T-helper 17 cell (primary cell): ENCODE measurements around the gene WWOX. TPM values are rescaled to one million over a fixed set of nuclear protein-coding genes. Genes with fewer than 3 reads are reported as not detected.
A peak's percentile ranks its signal among the peaks of the same experiment; 100 is the strongest.

Experiments
- ATAC-seq: fragments of 150-1000 bp; cut with Tn5 transposase; 2 replicates; pipeline ENCODE4 v1.10.0; 2021; ENCODE audit warnings: mild to moderate bottlenecking, moderate library complexity
- DNase-seq, 3 donors: peaks; one replicate each; pipeline versions ENCODE4 v3.0.0 to v3.0.0-alpha.2; 2020 to 2021
- H3K9me3 ChIP-seq: one replicate; pipeline ENCODE4 v1.7.0; 2013; ENCODE audit warnings: low read length, mild to moderate bottlenecking; ENCODE audit not compliant: control insufficient read depth, poor library complexity, severe bottlenecking
- H3K27ac Mint-ChIP-seq: one replicate; pipeline ENCODE4 v1.8.0; 2022; ENCODE audit warnings: mild to moderate bottlenecking, moderate library complexity, mixed read lengths
- H3K27me3 Mint-ChIP-seq: one replicate; pipeline ENCODE4 v1.8.0; 2022; ENCODE audit warnings: mixed read lengths
- H3K36me3 Mint-ChIP-seq: one replicate; pipeline ENCODE4 v1.8.0; 2022; ENCODE audit warnings: low read depth, mixed read lengths
- H3K4me1 Mint-ChIP-seq: one replicate; pipeline ENCODE4 v1.8.0; 2022; ENCODE audit warnings: mild to moderate bottlenecking, mixed read lengths
- H3K4me3 Mint-ChIP-seq: one replicate; pipeline ENCODE4 v1.8.0; 2022; ENCODE audit warnings: mild to moderate bottlenecking, moderate library complexity, mixed read lengths
- total RNA-seq, 4 donors: library from RNA in 2 of 4; stranded (reverse) in 2 of 4; gene quantifications; one replicate each; pipeline ENCODE4 v1.2.3 and lab custom pipeline; 2022 to 2026

WWOX gene
- total RNA-seq, 2 donors from 2014 or later = 26.8 to 29.7 TPM

- Mint-ChIP-seq H3K4me3 (no peak overlapping the region), H3K27ac (no peak overlapping the region), H3K36me3 (peaks cover 4% of the 10 kb centered on the region), H3K27me3 (no peaks in the 10 kb centered on the region), H3K4me1 (peaks cover 7% of the 10 kb centered on the region)
- ATAC-seq (no peak), DNase-seq (no peak)
- H3K9me3 ChIP-seq = peaks cover 8% of the 10 kb centered on the region
These were observed 609.9 kb downstream of the WWOX start for GRCh38 chr16:78709137-78709884.

DNA sequence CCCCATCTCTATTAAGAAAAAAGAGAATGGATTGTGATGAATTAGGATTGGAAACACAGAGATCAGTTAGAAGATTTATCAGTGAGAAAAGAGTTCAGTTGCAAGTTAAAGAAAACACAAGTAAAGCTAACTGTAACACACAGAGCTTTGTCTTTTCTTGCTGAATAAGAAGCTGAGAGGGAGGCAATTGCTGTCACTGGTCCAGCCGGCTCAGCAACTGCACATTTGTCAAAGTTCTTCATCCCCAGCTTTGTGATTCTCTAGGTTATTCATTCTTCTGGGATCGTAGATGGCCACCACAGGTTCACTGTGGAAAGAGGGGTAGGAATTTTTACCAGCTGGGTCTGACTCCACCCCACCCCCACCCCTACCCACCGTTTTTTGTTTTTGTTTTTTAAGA, 615.7 kb downstream of the WWOX start:
- H3K4me3 Mint-ChIP-seq = no peak overlapping the region
- H3K36me3 Mint-ChIP-seq = peaks cover 2% of the 10 kb centered on the region
- H3K9me3 ChIP-seq = no peaks in the 10 kb centered on the region
- ATAC-seq (no peak), DNase-seq (no peak)
- no peak overlapping the region for H3K27ac Mint-ChIP-seq
- H3K27me3 Mint-ChIP-seq = no peaks in the 10 kb centered on the region
- peaks cover 8% of the 10 kb centered on the region for H3K4me1 Mint-ChIP-seq

DNA sequence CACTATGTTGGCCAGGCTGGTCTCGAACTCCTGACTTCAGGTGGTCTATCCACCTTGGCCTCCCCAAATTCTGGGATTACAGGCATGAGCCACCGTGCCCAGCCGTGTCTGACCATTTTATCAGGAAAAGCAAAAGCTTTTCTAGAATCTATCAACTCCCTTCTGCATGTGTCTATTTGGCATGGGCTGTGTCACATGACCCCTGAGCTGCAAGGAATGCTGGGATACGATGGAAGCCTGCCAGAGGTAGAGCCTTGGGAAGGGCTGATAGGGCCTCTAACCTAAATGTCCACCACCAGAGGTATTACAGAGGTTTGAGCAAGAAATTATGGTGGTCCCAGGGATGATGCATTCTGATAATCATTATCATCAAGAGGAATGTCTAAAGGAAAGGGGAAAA, 616.2 kb downstream of the WWOX start:
- Mint-ChIP-seq H3K4me1 (peaks cover 8% of the 10 kb centered on the region), H3K27ac (peak overlapping the region; percentile 72), H3K4me3 (no peak overlapping the region), H3K27me3 (no peaks in the 10 kb centered on the region), H3K36me3 (peaks cover 2% of the 10 kb centered on the region)
- DNase-seq (no peak), ATAC-seq (no peak)
- no peaks in the 10 kb centered on the region for H3K9me3 ChIP-seq

DNA sequence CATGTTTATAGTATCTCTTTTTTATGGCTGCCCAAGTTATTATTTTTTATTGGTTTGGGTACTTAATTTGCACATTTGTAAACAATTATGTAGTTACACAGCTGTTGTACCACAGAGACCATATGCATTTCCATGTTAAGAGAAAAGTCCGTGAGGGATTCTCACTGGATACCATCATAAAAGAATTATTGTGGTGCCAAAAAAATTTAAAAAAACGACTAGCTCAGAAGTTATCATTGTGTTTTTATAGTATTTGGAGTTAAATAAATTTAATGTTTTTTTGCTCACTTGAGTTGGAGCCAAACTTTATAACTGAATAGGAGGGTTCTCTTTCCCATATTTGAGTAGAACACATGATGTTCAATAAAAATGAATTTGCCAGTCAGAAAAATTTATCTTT, 618.7 kb downstream of the WWOX start:
- H3K4me1 Mint-ChIP-seq = peaks cover 8% of the 10 kb centered on the region
- no peaks in the 10 kb centered on the region for H3K9me3 ChIP-seq
- peaks cover 2% of the 10 kb centered on the region for H3K36me3 Mint-ChIP-seq
- no peak overlapping the region for H3K4me3 Mint-ChIP-seq
- no peaks in the 10 kb centered on the region for H3K27me3 Mint-ChIP-seq
- H3K27ac Mint-ChIP-seq = no peak overlapping the region
- DNase-seq = no peak
- no peak for ATAC-seq

- no peaks in the 10 kb centered on the region for H3K9me3 ChIP-seq
- no peak overlapping the region for H3K27ac Mint-ChIP-seq
- ATAC-seq (no peak), DNase-seq (no peak)
- H3K4me3 Mint-ChIP-seq = no peak overlapping the region
- no peaks in the 10 kb centered on the region for H3K27me3 Mint-ChIP-seq
- H3K4me1 Mint-ChIP-seq = peaks cover 10% of the 10 kb centered on the region
- H3K36me3 Mint-ChIP-seq = peaks cover 4% of the 10 kb centered on the region
These were observed 621.0 kb downstream of the WWOX start for GRCh38 chr16:78720416-78720815.

- Mint-ChIP-seq H3K27me3 (no peaks in the 10 kb centered on the region), H3K27ac (peak overlapping the region; percentile 19), H3K4me1 (peaks cover 4% of the 10 kb centered on the region), H3K4me3 (no peak overlapping the region), H3K36me3 (peaks cover 7% of the 10 kb centered on the region)
- DNase-seq = no peak
- ATAC-seq = no peak
- H3K9me3 ChIP-seq = no peaks in the 10 kb centered on the region
These were observed 628.1 kb downstream of the WWOX start for GRCh38 chr16:78727536-78727935.

GRCh38 chr16:78729687-78730086, 630.2 kb downstream of the WWOX start:
- H3K27ac Mint-ChIP-seq = no peak overlapping the region
- H3K9me3 ChIP-seq = no peaks in the 10 kb centered on the region
- DNase-seq (no peak), ATAC-seq (no peak)
- no peak overlapping the region for H3K4me3 Mint-ChIP-seq
- H3K4me1 Mint-ChIP-seq = peaks cover 2% of the 10 kb centered on the region
- H3K27me3 Mint-ChIP-seq = no peaks in the 10 kb centered on the region
- peaks cover 5% of the 10 kb centered on the region for H3K36me3 Mint-ChIP-seq

- Mint-ChIP-seq H3K27me3 (no peaks in the 10 kb centered on the region), H3K4me3 (no peak overlapping the region), H3K27ac (no peak overlapping the region), H3K36me3 (peaks cover 2% of the 10 kb centered on the region), H3K4me1 (peaks cover 2% of the 10 kb centered on the region)
- DNase-seq = no peak
- no peak for ATAC-seq
- no peaks in the 10 kb centered on the region for H3K9me3 ChIP-seq
These were observed 632.3 kb downstream of the WWOX start for GRCh38 chr16:78731785-78732184.

DNA sequence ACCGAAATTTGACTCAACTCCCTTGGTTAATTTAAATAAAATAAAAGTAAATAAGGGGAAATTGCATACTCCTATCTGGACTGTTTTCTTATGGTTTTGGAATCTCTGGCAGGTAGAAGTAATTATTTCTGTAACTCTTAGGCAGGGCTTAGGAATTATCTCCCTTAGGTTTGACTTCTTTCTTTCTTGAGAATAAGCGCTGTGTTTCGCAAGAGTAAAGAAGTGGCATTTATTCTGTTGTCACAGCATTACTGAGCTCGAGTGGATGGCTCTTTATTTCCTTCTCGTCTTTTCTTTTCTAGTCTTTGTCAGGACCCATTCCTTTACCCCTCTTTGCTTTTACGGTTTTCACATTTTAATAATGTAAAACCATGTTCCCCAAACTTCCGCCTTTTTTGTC, 633.2 kb downstream of the WWOX start:
- no peak overlapping the region for H3K27ac Mint-ChIP-seq
- H3K36me3 Mint-ChIP-seq = peaks cover 2% of the 10 kb centered on the region
- H3K9me3 ChIP-seq = no peaks in the 10 kb centered on the region
- no peaks in the 10 kb centered on the region for H3K27me3 Mint-ChIP-seq
- DNase-seq (no peak), ATAC-seq (no peak)
- peaks cover 2% of the 10 kb centered on the region for H3K4me1 Mint-ChIP-seq
- no peak overlapping the region for H3K4me3 Mint-ChIP-seq

DNA sequence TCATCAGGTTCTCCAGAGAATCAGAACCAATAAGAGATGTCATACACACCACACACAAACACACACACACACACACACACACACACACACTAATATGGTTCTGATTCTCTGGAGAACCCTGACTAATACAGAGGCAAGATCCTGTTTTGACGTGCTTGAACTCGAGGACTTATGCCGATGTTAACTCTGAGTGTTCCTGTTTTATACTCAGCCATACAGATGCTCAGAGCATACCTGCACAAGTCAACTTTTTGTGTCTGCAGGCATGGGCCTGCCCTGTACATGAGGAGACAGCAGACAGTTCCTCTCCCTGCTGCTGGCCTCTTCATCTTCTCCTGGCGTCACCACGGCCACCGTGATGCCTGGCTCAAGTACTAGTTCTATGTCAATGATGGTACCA, 635.9 kb downstream of the WWOX start:
- DNase-seq (no peak), ATAC-seq (no peak)
- Mint-ChIP-seq H3K4me3 (no peak overlapping the region), H3K27me3 (no peaks in the 10 kb centered on the region), H3K4me1 (no peaks in the 10 kb centered on the region), H3K27ac (no peak overlapping the region), H3K36me3 (no peaks in the 10 kb centered on the region)
- H3K9me3 ChIP-seq = no peaks in the 10 kb centered on the region

GRCh38 chr16:78737630-78738029, 638.2 kb downstream of the WWOX start:
- no peak overlapping the region for H3K4me3 Mint-ChIP-seq
- H3K27ac Mint-ChIP-seq = peak overlapping the region; percentile 16
- H3K9me3 ChIP-seq = no peaks in the 10 kb centered on the region
- no peak for ATAC-seq
- H3K4me1 Mint-ChIP-seq = peaks cover 10% of the 10 kb centered on the region
- no peaks in the 10 kb centered on the region for H3K27me3 Mint-ChIP-seq
- no peaks in the 10 kb centered on the region for H3K36me3 Mint-ChIP-seq
- no peak for DNase-seq

GRCh38 chr16:78738557-78738956, 639.1 kb downstream of the WWOX start:
- Mint-ChIP-seq H3K27me3 (no peaks in the 10 kb centered on the region), H3K4me3 (no peak overlapping the region), H3K4me1 (peaks cover 18% of the 10 kb centered on the region)

GRCh38 chr16:78740269-78740668, 640.8 kb downstream of the WWOX start:
- peak overlapping the region; percentile 99 for H3K27ac Mint-ChIP-seq
- no peak overlapping the region for H3K4me3 Mint-ChIP-seq
- no peaks in the 10 kb centered on the region for H3K27me3 Mint-ChIP-seq
- no peaks in the 10 kb centered on the region for H3K36me3 Mint-ChIP-seq
- DNase-seq (no peak), ATAC-seq (no peak)
- peaks cover 22% of the 10 kb centered on the region for H3K4me1 Mint-ChIP-seq
- H3K9me3 ChIP-seq = no peaks in the 10 kb centered on the region

More at GRCh38 chr16:78738557-78738956, 639.1 kb downstream of the WWOX start:
- DNase-seq (no peak), ATAC-seq (no peak)
- H3K9me3 ChIP-seq = no peaks in the 10 kb centered on the region
- no peaks in the 10 kb centered on the region for H3K36me3 Mint-ChIP-seq
- no peak overlapping the region for H3K27ac Mint-ChIP-seq
